Astrocyte of the spinal cord (primary cell): ENCODE results near the gene LPP.

ENCODE experiments used
- DNase-seq: peaks from one replicate; pipeline ENCODE4 v3.0.0; 2011; ENCODE audit warnings: low read depth, low spot score
- H3K4me3 ChIP-seq: 2 replicates; pipeline ENCODE4 v1.5.1; 2011; ENCODE audit warnings: low read depth, mild to moderate bottlenecking, low read length, moderate library complexity
- in situ Hi-C: cut with HindIII; loops from 2 replicates; pipeline ENCODE4 v1.10.0; 2017; ENCODE audit warnings: low sequenced_read_pairs
- TF ChIP-seq, protein P1 (sequence below): IDR thresholded peaks from 2 replicates; pipeline ENCODE4 v1.5.1; 2012; ENCODE audit warnings: low read depth, mild to moderate bottlenecking, low read length, inconsistent platforms

Gene LPP

DNA sequence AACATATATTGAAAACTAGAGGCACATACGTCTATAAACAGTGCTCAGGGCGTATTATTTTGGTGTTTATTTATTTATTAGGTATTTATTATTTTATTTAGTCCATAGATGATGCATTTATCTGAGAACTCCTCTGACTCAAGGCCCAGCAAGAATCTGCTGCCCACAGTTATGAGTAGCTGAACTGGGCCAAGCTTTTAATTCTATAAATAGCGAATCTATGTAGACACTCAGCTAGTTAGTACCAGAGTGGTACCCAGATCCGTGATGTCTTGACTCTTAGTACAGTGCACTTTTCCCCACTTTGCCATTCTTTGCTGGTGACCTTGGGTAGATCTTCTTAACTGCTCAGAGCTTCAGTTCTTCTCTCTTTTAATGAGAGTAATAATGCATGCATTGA, 647.4 kb downstream of the LPP start:
- H3K4me3 ChIP-seq, result no peak overlapping the region

GRCh38 chr3:188802645-188803044, 648.7 kb downstream of the LPP start:
- in situ Hi-C loops, result no loop called here
- no peak for DNase-seq
- no peak overlapping the region for H3K4me3 ChIP-seq
- TF ChIP-seq, protein P1, sequence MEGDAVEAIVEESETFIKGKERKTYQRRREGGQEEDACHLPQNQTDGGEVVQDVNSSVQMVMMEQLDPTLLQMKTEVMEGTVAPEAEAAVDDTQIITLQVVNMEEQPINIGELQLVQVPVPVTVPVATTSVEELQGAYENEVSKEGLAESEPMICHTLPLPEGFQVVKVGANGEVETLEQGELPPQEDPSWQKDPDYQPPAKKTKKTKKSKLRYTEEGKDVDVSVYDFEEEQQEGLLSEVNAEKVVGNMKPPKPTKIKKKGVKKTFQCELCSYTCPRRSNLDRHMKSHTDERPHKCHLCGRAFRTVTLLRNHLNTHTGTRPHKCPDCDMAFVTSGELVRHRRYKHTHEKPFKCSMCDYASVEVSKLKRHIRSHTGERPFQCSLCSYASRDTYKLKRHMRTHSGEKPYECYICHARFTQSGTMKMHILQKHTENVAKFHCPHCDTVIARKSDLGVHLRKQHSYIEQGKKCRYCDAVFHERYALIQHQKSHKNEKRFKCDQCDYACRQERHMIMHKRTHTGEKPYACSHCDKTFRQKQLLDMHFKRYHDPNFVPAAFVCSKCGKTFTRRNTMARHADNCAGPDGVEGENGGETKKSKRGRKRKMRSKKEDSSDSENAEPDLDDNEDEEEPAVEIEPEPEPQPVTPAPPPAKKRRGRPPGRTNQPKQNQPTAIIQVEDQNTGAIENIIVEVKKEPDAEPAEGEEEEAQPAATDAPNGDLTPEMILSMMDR, result no peak

More for the DNA sequence above, 647.4 kb downstream of the LPP start:
- TF ChIP-seq, protein P1, result no peak
- no peak for DNase-seq
- in situ Hi-C loops, result no loop called here

GRCh38 chr3:188807006-188807405, 653.0 kb downstream of the LPP start:
- in situ Hi-C loops, result no loop called here
- H3K4me3 ChIP-seq, result no peak overlapping the region
- DNase-seq, result peak; percentile 41
- TF ChIP-seq, protein P1, result no peak

- no peak for DNase-seq
- no peak overlapping the region for H3K4me3 ChIP-seq
- in situ Hi-C loops, result no loop called here
- TF ChIP-seq, protein P1, result no peak
These were observed 658.2 kb downstream of the LPP start for GRCh38 chr3:188812198-188812597.

DNA sequence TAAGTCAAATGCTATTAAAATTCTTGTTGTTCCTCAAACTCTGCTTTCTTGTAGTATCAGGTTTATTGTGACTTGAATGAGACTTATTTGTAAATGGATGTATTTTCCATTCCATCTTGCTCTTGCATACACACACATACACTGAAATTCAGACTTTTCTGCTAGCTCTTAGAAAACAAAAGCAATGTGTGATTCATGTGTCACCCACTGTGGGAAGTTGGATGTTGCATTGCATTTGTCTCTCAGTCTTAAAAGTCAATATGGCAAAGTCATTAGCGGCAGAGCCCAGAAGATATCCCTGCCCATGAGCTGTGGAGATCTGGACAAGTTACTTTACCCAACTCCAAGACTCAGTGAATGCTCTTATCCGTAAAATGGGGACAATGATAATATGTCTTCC, 660.6 kb downstream of the LPP start:
- no peak overlapping the region for H3K4me3 ChIP-seq
- no peak for DNase-seq
- in situ Hi-C loops, result no loop called here
- TF ChIP-seq, protein P1, result no peak

GRCh38 chr3:188817103-188817934, 663.4 kb downstream of the LPP start:
- no peak for DNase-seq
- H3K4me3 ChIP-seq, result no peak overlapping the region
- TF ChIP-seq, protein P1, result no peak
- in situ Hi-C loops, result no loop called here
